Mucosa of stomach (tissue), 1 donor: ENCODE results near the gene BOLL.
A peak's percentile ranks its signal among the peaks of the same experiment; 100 is the strongest.

Source experiments
- H3K27me3 ChIP-seq: one replicate; pipeline ENCODE4 v1.7.0; 2013; ENCODE audit warnings: mild to moderate bottlenecking, low read length; ENCODE audit not compliant: control insufficient read depth, insufficient read depth
- H3K36me3 ChIP-seq: one replicate; pipeline ENCODE4 v1.7.0; 2013; ENCODE audit warnings: low read length; ENCODE audit not compliant: control insufficient read depth, insufficient read depth
- H3K4me1 ChIP-seq: one replicate; pipeline ENCODE4 v1.7.0; 2013; ENCODE audit warnings: mild to moderate bottlenecking, low read length; ENCODE audit not compliant: control insufficient read depth, insufficient read depth
- H3K4me3 ChIP-seq: one replicate; pipeline ENCODE4 v1.7.0; 2013; ENCODE audit warnings: low read length
- H3K9ac ChIP-seq: one replicate; pipeline ENCODE4 v1.7.0; 2013; ENCODE audit warnings: mild to moderate bottlenecking, low read length, moderate library complexity
- H3K9me3 ChIP-seq: one replicate; pipeline ENCODE4 v1.7.0; 2013; ENCODE audit warnings: mild to moderate bottlenecking, low read length, moderate library complexity; ENCODE audit not compliant: control insufficient read depth
- donor health status: Pancreatic carcinoma.

The BOLL gene

DNA sequence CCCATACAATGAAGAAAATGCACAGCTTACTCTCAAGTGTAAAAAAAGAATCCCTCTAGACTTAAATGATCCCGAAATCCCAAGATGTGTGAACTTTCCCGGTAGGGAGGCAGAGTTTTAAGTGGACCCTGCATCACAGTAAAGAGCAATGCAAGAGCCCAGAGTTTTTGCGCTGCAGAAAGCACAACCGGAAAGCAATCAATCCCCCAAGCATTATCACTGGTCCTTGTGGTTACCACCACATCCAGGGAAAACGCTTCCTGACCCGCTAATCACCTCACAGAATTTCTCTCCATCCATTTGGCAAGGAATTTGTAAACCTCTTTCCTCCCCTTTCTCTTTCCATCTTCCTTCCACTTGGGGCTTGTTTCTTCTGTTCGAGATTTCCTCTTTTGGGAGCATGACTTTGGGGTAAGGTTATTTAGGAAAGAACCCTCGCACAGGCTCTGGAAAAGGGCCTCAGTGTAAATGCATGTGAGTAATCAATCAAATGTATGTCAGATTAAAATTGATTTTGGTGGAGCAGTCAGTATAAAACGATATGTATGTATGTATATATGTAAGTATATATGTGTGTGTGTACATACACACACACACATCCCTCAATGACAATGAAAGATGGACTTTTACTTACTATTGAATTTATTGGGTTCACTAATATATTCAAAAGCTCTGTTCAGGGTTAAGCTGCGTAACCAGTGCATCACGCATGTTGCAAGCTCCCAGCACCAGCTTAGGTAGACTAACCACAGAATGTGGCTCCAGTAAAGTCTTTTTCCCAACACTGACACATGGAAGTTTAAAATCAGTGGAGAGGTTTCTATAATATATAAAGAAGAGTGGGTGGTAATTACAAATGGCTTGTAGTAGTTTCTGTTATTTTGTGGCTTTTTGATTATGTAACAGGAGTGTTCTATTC, 20.9 kb upstream of the BOLL start:
- Histone ChIP-seq H3K9me3 (no peaks in the 10 kb centered on the region), H3K9ac (no peak overlapping the region), H3K36me3 (no peaks in the 10 kb centered on the region), H3K27me3 (peaks cover 19% of the 10 kb centered on the region), H3K4me3 (no peak overlapping the region), H3K4me1 (peaks cover 7% of the 10 kb centered on the region)

DNA sequence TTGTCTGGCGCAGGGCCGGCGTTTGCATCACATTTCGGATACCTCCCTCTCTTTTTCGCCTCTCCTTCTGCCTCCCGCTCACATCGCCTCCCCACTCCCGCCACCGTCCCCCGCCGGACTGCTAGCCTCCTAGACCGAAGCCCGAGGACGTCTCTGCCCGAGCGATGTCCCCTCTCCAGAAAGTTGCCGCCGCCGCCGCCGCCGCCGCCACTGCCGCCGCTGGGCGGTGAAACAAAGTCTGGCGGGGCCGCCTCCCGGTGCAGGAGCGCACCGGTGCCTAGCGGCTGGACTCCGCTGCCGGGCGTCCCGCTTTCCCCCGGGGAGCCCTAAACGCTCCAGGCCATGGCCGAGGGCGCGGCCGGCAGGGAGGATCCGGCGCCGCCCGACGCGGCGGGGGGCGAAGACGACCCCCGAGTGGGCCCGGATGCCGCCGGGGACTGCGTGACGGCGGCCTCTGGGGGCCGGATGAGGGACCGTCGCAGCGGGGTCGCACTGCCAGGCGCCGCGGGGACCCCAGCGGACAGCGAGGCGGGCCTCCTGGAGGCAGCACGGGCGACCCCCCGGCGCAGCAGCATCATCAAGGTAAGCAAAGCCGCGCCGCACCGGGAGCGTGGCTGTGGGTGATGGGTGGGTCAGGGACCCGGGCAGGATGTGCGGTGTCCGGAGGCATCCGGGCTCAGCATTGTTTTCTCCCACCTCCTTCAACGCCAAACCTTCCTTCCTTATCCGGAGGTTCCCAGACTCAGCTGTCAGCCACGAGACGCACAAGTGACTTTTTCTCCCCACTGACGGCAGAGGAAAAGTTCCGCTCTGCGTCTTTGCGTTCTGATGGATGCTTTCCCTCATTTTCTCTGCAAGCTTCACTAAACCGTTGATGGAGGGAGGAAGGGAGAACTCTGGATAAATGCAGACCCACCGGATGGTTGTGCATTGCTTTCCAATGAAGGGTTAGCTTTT, 19.9 kb upstream of the BOLL start:
- Histone ChIP-seq H3K9me3 (no peaks in the 10 kb centered on the region), H3K4me3 (no peak overlapping the region), H3K9ac (no peak overlapping the region), H3K27me3 (peaks cover 19% of the 10 kb centered on the region), H3K4me1 (peaks cover 7% of the 10 kb centered on the region), H3K36me3 (no peaks in the 10 kb centered on the region)

DNA sequence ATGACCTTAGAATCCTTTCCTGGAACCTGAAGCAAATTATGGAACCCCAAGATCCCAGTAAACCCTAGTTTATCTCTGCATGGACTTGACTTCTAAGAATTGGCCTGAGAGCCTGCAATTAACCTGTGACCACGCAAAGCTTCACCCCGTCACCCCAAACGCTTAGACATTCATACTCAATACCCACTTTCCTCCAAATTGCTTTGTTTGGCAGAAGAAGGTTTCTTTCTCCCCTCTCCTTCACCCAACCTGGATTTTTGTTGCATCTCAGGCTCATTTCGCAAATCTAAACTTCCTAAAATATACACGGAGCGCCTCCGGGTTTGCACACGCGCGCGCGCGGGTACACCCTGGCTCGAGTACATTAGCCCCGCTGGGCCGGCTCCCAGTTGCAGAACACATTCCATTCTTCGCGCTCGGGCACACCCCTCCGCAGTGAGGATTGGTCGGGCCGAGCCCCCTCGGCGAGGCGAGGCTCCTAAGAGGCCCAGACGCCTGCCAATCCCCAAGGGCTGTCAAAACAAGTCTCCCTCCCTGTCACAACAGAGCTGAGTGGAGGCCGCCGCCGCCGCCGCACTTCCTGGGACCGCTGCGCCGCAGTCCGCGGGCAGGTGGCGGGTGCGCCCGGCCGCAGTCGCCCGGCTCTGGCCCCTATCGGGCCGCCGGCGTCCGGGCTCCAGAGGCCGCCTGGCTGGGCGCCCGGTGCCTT, 19.1 kb upstream of the BOLL start, which contains the start of gene PLCL1:
PLCL1 (plus strand) TSS at position 545 of the 709 bp plus-strand sequence.
- H3K4me3 ChIP-seq: peak within 1 kb of the TSS; percentile 22
- peaks cover 19% of the 10 kb centered on the region for H3K27me3 ChIP-seq
- no peaks in the 10 kb centered on the region for H3K36me3 ChIP-seq
- H3K4me1 ChIP-seq: peaks cover 7% of the 10 kb centered on the region
- H3K9ac ChIP-seq: no peak within 1 kb of the TSS
- no peaks in the 10 kb centered on the region for H3K9me3 ChIP-seq

DNA sequence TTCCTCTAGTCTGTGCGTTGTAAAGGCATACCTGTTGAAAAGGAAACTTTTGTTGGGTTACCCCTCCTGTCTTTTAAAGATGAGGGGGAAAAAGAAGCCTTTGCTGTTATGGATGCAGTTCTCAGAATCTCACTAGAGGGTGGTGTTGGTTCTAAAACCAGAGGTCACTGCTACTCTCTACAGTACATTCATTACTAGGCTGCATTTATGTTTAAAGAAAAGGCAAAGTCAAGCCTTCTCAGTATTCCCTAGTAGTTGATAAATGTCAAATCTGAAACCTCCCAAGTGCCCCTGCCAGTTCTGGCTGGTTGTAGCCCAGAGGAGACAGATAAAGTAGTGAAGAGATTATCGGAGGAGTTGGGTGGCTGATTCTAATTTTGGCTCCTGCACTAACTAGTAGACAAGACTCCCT, 17.9 kb upstream of the BOLL start:
- Histone ChIP-seq H3K4me3 (no peak overlapping the region), H3K27me3 (peaks cover 19% of the 10 kb centered on the region), H3K9ac (no peak overlapping the region), H3K36me3 (no peaks in the 10 kb centered on the region), H3K9me3 (no peaks in the 10 kb centered on the region), H3K4me1 (peaks cover 7% of the 10 kb centered on the region)

DNA sequence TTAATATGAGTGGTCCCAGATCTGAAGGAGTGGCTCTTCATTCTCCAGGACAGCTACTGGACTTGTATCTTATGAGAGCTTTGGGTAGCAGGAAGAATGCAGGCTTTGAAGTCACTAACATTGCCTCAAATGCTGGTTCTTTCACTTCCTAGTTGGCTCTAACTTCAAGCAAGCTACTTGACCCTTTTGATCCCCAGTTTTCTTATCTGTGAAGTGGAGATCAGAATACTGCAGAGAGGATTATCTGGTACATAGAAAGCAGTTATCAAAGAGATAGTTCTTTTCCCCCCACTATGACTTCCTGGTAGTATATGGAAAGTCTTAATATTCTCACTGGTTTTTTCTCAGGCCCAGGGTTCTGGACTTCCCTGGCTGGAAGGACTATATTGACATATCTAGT, 15.9 kb upstream of the BOLL start:
- peaks cover 15% of the 10 kb centered on the region for H3K27me3 ChIP-seq
- H3K9ac ChIP-seq: no peak overlapping the region
- H3K4me1 ChIP-seq: peaks cover 7% of the 10 kb centered on the region
- H3K4me3 ChIP-seq: no peak overlapping the region
- no peaks in the 10 kb centered on the region for H3K36me3 ChIP-seq
- H3K9me3 ChIP-seq: no peaks in the 10 kb centered on the region

DNA sequence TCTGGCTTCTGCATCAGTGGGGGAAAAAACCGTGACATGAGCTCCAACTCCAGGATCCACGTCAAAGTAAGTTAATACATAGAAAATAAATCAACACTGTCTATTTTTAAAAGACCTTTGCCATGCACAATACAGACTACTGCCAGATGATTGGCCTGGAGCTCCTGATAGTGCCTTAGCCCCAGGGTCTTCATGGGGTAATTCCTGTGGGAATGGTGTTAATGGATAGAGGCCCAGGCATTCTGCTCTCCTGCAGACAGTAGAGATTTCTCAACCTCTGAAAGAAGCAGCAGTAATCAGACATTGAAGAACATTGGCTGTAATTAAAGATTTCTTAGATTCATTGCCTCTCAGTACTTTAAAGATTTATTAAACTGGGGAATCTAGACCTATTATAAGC, 15.0 kb upstream of the BOLL start:
- Histone ChIP-seq H3K36me3 (no peaks in the 10 kb centered on the region), H3K9ac (no peak overlapping the region), H3K27me3 (peaks cover 6% of the 10 kb centered on the region), H3K4me3 (no peak overlapping the region), H3K9me3 (no peaks in the 10 kb centered on the region), H3K4me1 (peaks cover 7% of the 10 kb centered on the region)

DNA sequence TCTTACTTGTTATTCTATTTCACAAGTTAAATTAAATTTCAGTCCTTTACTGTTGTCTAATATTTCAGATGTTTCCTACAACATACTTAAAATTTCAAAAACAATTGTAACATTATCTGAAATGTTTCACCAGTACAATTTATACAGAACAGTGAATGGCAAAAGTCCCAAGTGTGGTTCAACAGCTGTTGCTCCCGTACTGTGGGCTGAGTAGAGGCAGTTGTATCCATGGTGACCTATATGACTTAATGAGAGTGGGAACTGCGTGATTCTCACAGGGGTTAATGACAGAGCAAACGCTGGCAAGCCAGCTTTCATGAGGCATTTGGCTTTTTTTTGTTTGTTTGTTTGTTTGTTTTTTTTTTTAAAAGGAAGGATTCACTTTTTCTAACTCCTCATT, 13.9 kb upstream of the BOLL start:
- Histone ChIP-seq H3K4me1 (peaks cover 5% of the 10 kb centered on the region), H3K9ac (no peak overlapping the region), H3K9me3 (no peaks in the 10 kb centered on the region), H3K4me3 (no peak overlapping the region), H3K27me3 (peaks cover 2% of the 10 kb centered on the region), H3K36me3 (no peaks in the 10 kb centered on the region)

DNA sequence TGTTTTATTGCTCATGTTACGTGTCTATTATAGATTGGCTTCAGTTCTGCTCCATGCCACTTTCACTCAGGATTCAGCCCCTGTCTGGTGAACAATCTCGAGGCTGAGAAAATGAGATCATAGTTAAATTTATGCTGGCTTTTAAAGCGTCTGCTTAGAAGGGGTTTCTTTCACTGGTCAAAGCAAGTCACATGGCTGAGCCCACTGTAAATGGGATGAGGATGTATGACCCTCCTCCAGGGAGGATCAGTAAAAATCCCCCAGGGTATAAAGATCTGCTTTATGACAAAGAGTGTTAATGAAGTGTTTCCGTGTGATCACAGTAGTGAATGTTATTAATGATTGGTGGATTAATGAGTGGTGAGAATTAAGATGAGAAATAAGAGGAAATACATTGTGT, 13.1 kb upstream of the BOLL start:
- no peaks in the 10 kb centered on the region for H3K27me3 ChIP-seq
- no peaks in the 10 kb centered on the region for H3K4me1 ChIP-seq
- no peak overlapping the region for H3K4me3 ChIP-seq
- no peaks in the 10 kb centered on the region for H3K36me3 ChIP-seq
- H3K9me3 ChIP-seq: no peaks in the 10 kb centered on the region
- H3K9ac ChIP-seq: no peak overlapping the region

DNA sequence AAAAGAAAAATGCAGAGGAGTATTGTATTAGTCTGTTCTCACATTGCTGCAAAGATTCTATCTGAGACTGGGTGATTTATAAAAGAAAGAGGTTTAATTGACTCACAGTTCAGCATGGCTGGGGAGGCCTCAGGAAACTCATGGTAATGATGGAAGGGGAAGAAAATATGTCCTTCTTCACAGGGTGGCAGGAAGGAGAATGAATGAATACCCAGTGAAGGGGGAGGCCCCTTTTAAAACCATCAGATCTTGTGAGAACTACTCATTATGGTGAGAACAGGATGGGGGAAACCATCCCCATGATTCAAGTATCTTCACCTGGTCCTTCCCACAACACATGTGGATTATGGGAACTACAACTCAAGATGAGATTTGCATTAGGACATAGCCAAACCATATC, 10.2 kb upstream of the BOLL start:
- no peaks in the 10 kb centered on the region for H3K36me3 ChIP-seq
- H3K27me3 ChIP-seq: no peaks in the 10 kb centered on the region
- H3K4me1 ChIP-seq: no peaks in the 10 kb centered on the region
- no peaks in the 10 kb centered on the region for H3K9me3 ChIP-seq
- no peak overlapping the region for H3K9ac ChIP-seq
- H3K4me3 ChIP-seq: no peak overlapping the region

DNA sequence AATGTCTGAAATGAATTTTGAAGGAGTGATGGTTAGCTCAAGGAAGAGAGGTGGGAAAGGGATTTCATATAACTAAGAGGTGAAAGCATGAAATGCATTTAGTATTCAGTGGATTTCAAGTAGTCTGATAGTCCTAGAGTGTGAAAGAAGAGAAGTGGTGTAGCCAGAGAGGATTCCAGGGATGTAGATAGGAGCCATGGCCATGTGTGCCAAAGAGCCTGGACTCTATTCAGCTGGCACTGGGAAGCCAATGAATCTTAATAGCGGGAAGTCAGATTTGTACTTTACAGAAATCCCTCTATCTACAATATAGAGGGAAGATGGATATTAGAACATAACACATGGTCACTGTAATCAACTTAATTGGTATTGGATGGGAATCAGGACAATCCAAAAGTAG, 8.3 kb upstream of the BOLL start:
- Histone ChIP-seq H3K9me3 (no peaks in the 10 kb centered on the region), H3K4me1 (no peaks in the 10 kb centered on the region), H3K27me3 (no peaks in the 10 kb centered on the region), H3K36me3 (no peaks in the 10 kb centered on the region), H3K4me3 (no peak overlapping the region), H3K9ac (no peak overlapping the region)

DNA sequence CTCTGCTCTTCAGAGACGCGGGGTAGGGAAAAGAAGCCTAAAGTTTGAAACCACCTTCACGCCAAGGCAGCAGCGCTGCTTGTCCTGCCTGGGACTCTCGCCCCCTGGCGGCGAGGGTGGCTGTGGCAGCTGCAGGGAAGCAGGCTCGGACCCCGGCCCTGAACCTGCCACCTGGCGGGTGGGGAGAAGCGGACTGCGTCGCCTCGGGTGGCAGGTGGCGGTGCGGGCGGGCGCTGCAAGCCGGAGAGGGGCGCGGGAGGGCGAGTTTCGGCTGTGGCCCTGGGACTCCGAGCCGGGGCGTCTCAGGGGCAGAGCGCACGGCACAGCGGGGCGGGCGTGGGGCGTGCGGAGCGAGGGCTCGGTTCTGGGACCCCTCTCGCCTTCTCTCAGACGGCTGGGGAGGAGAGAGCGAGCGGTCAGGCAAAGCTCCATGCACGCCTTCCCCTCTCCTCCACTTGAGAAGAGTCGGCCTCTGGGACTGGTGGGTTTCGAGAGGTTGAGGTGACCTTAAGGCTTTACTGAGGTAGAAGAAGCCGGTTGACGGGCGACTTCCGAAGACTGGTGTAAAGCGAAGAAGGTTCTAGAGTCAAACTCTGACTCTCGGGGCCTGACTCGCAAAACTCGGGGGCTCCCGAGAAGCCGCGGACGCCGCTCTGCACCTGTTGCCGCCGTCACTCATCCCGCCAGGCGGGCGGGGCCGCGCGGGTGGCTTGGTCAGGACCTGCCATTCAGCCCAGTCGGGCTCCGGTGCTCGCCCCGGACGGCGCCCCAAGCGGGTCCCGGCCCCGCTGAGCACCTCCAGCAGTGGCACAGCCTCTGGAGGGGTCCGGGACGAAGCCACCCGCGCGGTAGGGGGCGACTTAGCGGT, 1.1 kb upstream of the BOLL start:
- Histone ChIP-seq H3K36me3 (no peaks in the 10 kb centered on the region), H3K4me3 (no peak overlapping the region), H3K4me1 (no peaks in the 10 kb centered on the region), H3K27me3 (peaks cover 22% of the 10 kb centered on the region), H3K9me3 (no peaks in the 10 kb centered on the region), H3K9ac (no peak overlapping the region)
